Activated naive CD4-positive, alpha-beta T cell treated with anti-CD3 and anti-CD28 coated beads for 36 hours (primary cell): ENCODE data around the gene SESN2. TPM values are rescaled to one million over a fixed set of nuclear protein-coding genes. Genes with fewer than 3 reads are reported as not detected.

ENCODE experiments used
- CTCF ChIA-PET: fragments of 350-600 bp; sonication (Branson Sonifier 250); formaldehyde crosslinking; loops from one replicate; lab custom pipeline; 2021; ENCODE audit warnings: antibody characterized with exemption; lab: Charles Lee
- DNase-seq: peaks from one replicate; pipeline ENCODE4 v3.0.0-alpha.2; 2020
- H3K27ac Mint-ChIP-seq: one replicate; pipeline ENCODE4 v1.8.0; 2021; ENCODE audit warnings: mild to moderate bottlenecking, mixed read lengths
- H3K27me3 Mint-ChIP-seq: one replicate; pipeline ENCODE4 v1.8.0; 2021; ENCODE audit warnings: low read depth, mixed read lengths
- H3K36me3 Mint-ChIP-seq: one replicate; pipeline ENCODE4 v1.8.0; 2021; ENCODE audit warnings: low read depth, mixed read lengths
- H3K4me1 Mint-ChIP-seq: one replicate; pipeline ENCODE4 v1.8.0; 2021; ENCODE audit warnings: low read depth, mixed read lengths
- H3K4me3 Mint-ChIP-seq: one replicate; pipeline ENCODE4 v1.8.0; 2021; ENCODE audit warnings: mild to moderate bottlenecking, moderate library complexity, mixed read lengths
- H3K9me3 Mint-ChIP-seq: one replicate; pipeline ENCODE4 v1.8.0; 2021; ENCODE audit warnings: mixed read lengths
- intact Hi-C: fragments of 100-400 bp; cut with micrococcal nuclease; formaldehyde crosslinking; loops from one replicate; pipeline ENCODE4 v1.15.1; 2023
- total RNA-seq, 2 experiments: library from RNA; stranded (reverse); gene quantifications; one replicate each; pipeline ENCODE4 v1.2.3, GENCODE V29; 2021

The SESN2 gene
- total RNA-seq, 2 experiments from 2014 or later, result 46.2 to 46.9 TPM

DNA sequence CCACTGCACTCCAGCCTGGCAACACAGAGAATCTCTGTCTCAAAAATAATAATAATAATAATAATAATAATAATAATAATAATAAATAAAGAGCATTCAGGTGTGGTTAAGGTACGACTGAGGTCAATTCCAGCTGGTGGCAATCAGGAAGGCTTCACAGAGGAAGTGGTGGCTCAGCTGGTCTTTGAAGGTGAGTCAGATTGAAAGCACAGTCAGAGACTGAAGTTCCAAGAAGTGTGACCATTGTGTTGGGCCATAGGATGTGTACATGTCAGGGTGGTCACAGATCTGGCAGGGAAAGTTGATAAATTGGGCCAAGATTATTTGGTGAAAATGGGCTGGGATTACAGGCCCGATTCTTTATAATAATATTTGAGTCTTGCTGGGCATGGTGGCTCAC is 38.5 kb downstream of the SESN2 start:
- Mint-ChIP-seq H3K27ac (no peak overlapping the region), H3K4me1 (no peaks in the 10 kb centered on the region), H3K9me3 (no peaks in the 10 kb centered on the region), H3K36me3 (no peaks in the 10 kb centered on the region), H3K4me3 (no peak overlapping the region), H3K27me3 (peaks cover 2% of the 10 kb centered on the region)
- no peak for DNase-seq
- CTCF ChIA-PET, result interaction anchor here (0.7 to 1.0 kb wide), 2 partner anchors 9 to 62 kb away, joined by 3 read pairs; no protein-coding TSS in a partner anchor
- intact Hi-C loops, result no loop called here

DNA sequence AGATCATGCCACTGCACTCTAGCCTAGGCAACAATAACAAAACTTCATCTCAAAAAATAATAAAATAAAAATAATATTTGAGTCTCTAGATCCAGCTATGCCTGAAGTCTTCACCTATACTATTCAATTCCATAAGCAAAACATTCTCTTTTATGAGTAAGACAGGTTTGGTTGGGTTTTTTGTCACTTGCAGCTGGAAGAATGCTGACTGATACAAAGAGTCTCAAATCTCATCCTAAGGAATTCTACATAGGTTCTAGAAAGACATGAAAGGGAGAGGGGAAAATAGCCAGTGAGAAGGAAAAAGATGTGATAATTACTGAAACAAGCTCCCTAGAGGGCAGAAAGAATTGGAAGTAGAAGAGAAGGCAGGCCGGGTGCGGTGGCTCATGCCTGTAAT is 39.1 kb downstream of the SESN2 start:
- CTCF ChIA-PET, result interaction anchor here (0.7 to 1.0 kb wide), 2 partner anchors 9 to 62 kb away, joined by 3 read pairs; no protein-coding TSS in a partner anchor
- Mint-ChIP-seq H3K27ac (no peak overlapping the region), H3K4me1 (no peaks in the 10 kb centered on the region), H3K4me3 (no peak overlapping the region), H3K36me3 (no peaks in the 10 kb centered on the region), H3K9me3 (no peaks in the 10 kb centered on the region), H3K27me3 (peaks cover 2% of the 10 kb centered on the region)
- intact Hi-C loops, result no loop called here
- no peak for DNase-seq

DNA sequence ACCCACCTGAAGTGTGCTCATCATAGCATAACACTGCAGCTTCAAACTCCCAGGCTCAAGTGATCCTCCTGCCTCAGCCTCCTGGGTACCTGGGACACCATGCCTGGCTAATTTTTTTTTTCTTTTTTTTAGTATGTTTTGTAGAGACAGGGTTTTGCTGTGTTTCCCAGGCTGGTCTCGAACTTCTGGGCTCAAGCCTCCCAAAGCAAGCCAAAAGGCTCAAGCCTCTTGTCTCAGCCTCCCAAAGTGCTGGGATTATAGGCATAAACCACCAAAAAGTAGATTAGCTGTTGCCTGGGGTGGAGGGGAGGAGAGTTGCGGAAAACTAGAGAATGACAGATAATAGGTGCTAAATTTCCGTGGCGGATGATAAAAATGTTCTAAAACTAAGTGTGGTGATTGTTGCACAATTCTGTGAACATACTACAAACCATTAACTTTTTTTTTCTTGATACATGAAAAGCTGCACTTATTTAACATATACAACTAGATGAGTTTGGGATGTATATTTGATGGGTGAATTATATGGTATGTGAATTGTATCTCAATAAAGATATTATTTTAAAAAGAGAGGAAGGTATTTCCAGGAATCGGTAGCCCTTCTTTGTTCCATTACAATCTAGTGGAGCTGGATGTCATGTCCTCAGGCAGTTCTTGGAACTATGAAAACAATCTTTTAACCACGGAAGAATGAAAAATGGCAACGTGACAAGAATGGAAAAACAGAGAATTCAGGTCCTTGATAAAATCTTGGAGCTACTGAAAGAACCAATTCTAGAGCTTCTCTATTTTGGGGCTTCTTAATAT is 42.3 kb downstream of the SESN2 start:
- DNase-seq, result no peak
- no peak overlapping the region for H3K27ac Mint-ChIP-seq
- CTCF ChIA-PET, result interaction anchor here (0.5 to 1.3 kb wide), 3 partner anchors 20 to 238 kb away, joined by 3 to 6 read pairs (median 5); no protein-coding TSS in a partner anchor
- intact Hi-C loops, result no loop called here
- no peaks in the 10 kb centered on the region for H3K36me3 Mint-ChIP-seq
- H3K4me3 Mint-ChIP-seq, result no peak overlapping the region
- no peaks in the 10 kb centered on the region for H3K4me1 Mint-ChIP-seq
- H3K9me3 Mint-ChIP-seq, result no peaks in the 10 kb centered on the region
- H3K27me3 Mint-ChIP-seq, result peaks cover 2% of the 10 kb centered on the region

DNA sequence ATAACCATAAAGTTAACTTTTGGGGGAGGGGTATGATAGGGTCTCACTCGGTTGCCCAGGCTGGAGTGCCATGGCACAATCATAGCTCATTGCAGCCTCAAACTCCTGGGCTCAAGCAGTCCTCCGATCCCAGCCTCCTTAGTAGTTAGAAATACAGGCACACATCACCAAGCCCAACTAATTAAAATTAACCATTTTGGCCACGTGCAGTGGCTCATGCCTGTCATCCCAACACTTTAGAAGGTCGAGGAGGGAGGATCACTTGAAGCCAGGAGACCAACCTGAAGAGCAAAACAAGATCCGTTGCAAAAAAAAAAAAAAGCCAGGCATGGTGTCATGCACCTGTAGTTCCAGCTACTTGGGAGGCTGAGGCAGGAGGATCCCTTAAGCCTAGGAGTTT is 42.9 kb downstream of the SESN2 start:
- intact Hi-C loops, result no loop called here

DNA sequence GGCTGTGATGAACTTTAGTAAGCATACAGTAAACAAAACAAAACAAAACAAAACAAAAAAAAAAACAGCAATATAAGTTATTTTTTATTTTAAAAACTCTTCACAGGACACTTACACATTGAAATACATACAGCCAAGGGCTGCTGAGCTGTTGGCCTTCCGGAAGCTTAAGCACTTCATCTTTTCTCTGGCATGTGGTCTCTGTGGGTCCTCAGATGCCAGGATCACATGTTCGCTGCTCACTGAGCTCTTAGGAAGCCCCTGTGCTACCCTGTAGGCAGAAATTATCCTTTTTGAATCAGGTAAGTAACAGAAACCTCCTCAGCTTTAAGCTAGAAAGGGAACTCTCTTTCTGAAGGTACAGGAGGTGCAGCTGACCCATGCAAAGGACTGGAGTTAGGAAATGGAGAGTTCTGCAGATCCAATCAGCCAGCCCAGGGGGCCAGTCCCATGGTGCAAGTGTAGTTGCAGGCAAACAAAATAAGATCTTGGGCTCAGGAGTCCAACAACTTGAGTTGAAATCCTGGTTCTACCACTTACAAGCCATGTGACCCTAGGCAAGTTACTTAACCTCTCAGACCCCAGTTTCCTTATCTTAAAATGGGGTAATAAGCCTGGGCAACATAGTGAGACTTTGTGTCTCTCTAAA is 47.1 kb downstream of the SESN2 start:
- no peaks in the 10 kb centered on the region for H3K9me3 Mint-ChIP-seq
- DNase-seq, result no peak
- no peaks in the 10 kb centered on the region for H3K27me3 Mint-ChIP-seq
- no peaks in the 10 kb centered on the region for H3K36me3 Mint-ChIP-seq
- H3K4me1 Mint-ChIP-seq, result no peaks in the 10 kb centered on the region
- intact Hi-C loops, result no loop called here
- no peak overlapping the region for H3K4me3 Mint-ChIP-seq
- no peak overlapping the region for H3K27ac Mint-ChIP-seq
- CTCF ChIA-PET, result interaction anchor here (0.6 kb wide), 1 partner anchor 173 kb away, joined by 5 read pairs; no protein-coding TSS in a partner anchor

More for the DNA sequence above, 42.9 kb downstream of the SESN2 start:
- Mint-ChIP-seq H3K27me3 (peaks cover under 1% of the 10 kb centered on the region), H3K4me1 (no peaks in the 10 kb centered on the region), H3K27ac (no peak overlapping the region), H3K9me3 (no peaks in the 10 kb centered on the region), H3K36me3 (no peaks in the 10 kb centered on the region), H3K4me3 (no peak overlapping the region)
- no peak for DNase-seq
- CTCF ChIA-PET, result interaction anchor here (0.5 to 1.3 kb wide), 4 partner anchors 19 to 638 kb away, joined by 3 to 6 read pairs (median 4); no protein-coding TSS in a partner anchor

DNA sequence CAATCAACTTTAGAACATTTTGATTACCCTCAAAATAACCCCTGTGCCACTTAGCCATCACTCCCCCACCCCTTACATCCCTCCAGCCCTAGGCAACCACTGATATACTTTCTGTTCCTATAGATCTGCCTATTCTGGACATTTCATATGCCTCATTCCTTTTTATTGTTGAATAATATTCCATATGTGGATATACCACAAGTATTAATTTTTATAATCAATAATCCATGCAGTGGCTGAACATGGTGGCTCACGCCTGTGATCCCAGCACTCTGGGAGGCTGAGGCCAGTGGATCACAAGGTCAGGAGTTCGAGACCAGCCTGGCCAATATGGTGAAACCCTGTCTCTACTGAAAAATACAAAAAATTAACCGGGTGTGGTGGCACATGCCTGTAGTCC is 49.4 kb downstream of the SESN2 start:
- no peaks in the 10 kb centered on the region for H3K27me3 Mint-ChIP-seq
- H3K27ac Mint-ChIP-seq, result no peak overlapping the region
- H3K4me1 Mint-ChIP-seq, result no peaks in the 10 kb centered on the region
- H3K36me3 Mint-ChIP-seq, result no peaks in the 10 kb centered on the region
- intact Hi-C loops, result no loop called here
- no peak for DNase-seq
- CTCF ChIA-PET, result no interaction called here
- H3K9me3 Mint-ChIP-seq, result no peaks in the 10 kb centered on the region
- H3K4me3 Mint-ChIP-seq, result no peak overlapping the region

DNA sequence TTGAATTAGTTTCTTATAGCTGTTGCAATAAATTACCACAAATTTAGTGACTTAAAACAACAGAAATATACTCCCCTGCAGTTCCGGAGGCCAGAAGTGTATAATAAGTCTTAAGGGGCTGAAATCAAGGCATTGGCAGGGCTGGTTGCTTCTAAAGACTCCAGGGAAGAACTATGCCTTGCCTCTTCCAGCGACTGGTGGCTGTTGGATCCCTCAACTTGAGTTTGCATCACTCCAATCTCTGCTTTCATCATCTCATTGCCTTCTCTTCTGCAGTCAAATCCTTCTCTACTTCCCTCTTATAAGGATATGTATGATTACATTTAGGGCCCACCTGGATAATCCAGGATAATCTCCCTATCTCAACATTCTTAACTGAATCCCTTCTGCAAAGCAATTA is 50.4 kb downstream of the SESN2 start:
- H3K27me3 Mint-ChIP-seq, result no peaks in the 10 kb centered on the region
- no peaks in the 10 kb centered on the region for H3K36me3 Mint-ChIP-seq
- H3K27ac Mint-ChIP-seq, result no peak overlapping the region
- H3K4me1 Mint-ChIP-seq, result no peaks in the 10 kb centered on the region
- CTCF ChIA-PET, result interaction anchor here (0.7 kb wide), 1 partner anchor 19 kb away, joined by 4 read pairs; no protein-coding TSS in a partner anchor
- DNase-seq, result no peak
- no peaks in the 10 kb centered on the region for H3K9me3 Mint-ChIP-seq
- H3K4me3 Mint-ChIP-seq, result no peak overlapping the region
- intact Hi-C loops, result no loop called here

DNA sequence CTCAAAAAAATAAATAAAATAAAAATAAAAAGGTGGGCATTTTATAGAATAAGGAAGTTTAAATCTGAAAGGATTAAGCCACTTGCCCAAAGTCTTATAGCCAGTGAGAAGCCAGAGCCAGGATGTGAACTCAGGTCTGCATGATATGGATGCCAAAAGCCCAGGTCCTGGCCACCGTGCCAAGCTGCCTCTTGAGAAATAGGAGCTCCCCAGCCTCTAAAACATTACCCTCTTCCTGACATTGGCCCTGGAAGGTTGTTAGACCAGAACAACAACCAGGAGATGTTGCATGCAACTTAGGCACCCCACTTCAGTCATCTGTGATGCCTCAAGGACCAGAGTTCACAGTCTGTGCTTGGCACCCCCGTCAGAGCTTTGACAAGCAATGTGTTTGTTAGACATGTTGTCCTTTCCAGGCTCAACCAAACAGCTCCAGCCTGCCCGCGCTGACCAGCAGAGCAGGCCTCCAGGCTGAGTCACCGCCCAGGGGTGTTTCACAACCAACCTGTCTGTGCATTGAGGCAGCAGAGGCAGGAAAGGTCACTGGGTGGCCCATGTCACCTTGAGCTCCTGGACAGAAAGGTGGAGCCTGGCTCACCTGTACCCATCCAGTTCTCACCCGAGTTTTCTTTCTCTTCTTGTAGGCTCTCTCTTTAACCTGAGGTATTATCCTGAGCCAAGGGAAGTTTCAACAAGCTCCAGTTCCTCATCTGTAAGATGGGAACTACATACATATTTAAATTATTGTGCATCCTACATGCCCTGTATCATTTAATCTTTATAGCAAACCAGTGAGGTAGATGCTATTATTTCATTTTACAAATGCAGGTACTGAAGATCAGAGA is 54.6 kb downstream of the SESN2 start:
- CTCF ChIA-PET, result no interaction called here
- intact Hi-C loops, result no loop called here
- H3K9me3 Mint-ChIP-seq, result no peaks in the 10 kb centered on the region

DNA sequence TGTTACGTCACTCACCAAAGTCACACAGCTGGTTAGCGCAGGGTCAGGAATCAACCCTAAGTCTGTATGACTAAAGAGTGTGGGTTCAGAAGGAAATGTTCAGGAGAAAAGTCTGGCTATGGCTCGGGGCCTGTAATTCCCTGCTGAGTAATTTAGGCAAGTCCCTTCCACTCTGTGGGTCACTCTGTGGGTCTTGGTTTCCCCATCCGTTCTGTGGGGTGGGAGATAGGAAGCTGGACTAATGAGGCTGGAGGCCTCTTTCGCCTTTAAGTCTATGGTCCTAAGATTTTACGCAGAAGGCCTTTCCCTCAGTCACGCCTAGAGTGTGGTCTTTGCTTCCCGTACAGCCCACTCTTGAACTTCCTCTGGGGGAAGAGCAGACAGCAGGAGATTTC is 55.2 kb downstream of the SESN2 start:
- DNase-seq, result no peak
- Mint-ChIP-seq H3K27me3 (no peaks in the 10 kb centered on the region), H3K36me3 (no peaks in the 10 kb centered on the region), H3K4me1 (no peaks in the 10 kb centered on the region), H3K27ac (no peak overlapping the region), H3K9me3 (no peaks in the 10 kb centered on the region), H3K4me3 (no peak overlapping the region)
- intact Hi-C loops, result no loop called here
- CTCF ChIA-PET, result no interaction called here

More for the DNA sequence above, 54.6 kb downstream of the SESN2 start:
- no peaks in the 10 kb centered on the region for H3K27me3 Mint-ChIP-seq
- H3K4me3 Mint-ChIP-seq, result no peak overlapping the region
- no peak for DNase-seq
- H3K27ac Mint-ChIP-seq, result no peak overlapping the region
- no peaks in the 10 kb centered on the region for H3K36me3 Mint-ChIP-seq
- H3K4me1 Mint-ChIP-seq, result no peaks in the 10 kb centered on the region

DNA sequence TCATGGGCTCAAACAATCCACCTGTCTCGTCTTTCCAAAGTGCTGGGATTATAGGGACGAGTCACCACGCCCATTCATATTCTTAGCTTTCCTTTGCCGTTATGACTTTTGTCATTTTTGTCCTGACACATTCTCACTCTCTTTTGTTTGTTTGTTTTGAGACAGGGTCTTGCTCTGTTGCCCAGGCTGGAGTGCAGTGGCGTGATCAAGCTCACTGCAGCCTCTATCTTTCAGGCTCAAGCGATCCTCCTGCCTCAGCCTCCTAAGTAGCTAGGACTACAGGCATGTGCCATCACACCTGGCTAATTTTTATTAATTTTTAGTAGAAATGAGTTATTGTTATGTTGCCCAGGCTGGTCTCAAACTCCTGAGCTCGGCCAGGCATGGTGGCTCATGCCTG is 57.7 kb downstream of the SESN2 start:
- intact Hi-C loops, result no loop called here
- Mint-ChIP-seq H3K36me3 (no peaks in the 10 kb centered on the region), H3K27me3 (no peaks in the 10 kb centered on the region), H3K4me1 (no peaks in the 10 kb centered on the region), H3K27ac (no peak overlapping the region), H3K9me3 (no peaks in the 10 kb centered on the region), H3K4me3 (no peak overlapping the region)
- DNase-seq, result no peak
- CTCF ChIA-PET, result interaction anchor here (1.6 kb wide), 1 partner anchor 43 kb away, joined by 4 read pairs; no protein-coding TSS in a partner anchor

DNA sequence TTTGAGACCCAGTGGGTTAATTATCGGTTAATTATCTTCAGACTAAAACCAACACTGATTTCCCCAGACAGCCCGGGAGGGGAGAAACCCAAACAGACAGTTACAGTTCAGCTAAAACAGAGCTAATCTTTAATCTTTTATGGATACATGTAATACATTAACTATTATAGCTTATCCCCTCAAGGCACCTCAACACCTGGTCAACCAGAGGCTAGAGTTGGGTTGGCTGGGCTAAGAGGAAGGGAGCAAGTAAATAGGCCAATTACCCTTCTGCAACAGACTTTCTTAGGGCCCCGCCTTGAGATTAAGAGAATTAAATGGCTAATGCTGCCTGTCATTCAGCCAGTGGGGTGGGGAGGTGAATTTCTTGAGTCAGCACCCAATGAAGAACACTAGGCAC is 62.9 kb downstream of the SESN2 start:
- DNase-seq, result no peak
- Mint-ChIP-seq H3K9me3 (no peaks in the 10 kb centered on the region), H3K4me1 (peaks cover 2% of the 10 kb centered on the region), H3K36me3 (no peaks in the 10 kb centered on the region), H3K27ac (no peak overlapping the region), H3K4me3 (no peak overlapping the region), H3K27me3 (no peaks in the 10 kb centered on the region)
- intact Hi-C loops, result no loop called here
- CTCF ChIA-PET, result interaction anchor here (0.6 kb wide), 1 partner anchor 9 kb away, joined by 3 read pairs; no protein-coding TSS in a partner anchor

DNA sequence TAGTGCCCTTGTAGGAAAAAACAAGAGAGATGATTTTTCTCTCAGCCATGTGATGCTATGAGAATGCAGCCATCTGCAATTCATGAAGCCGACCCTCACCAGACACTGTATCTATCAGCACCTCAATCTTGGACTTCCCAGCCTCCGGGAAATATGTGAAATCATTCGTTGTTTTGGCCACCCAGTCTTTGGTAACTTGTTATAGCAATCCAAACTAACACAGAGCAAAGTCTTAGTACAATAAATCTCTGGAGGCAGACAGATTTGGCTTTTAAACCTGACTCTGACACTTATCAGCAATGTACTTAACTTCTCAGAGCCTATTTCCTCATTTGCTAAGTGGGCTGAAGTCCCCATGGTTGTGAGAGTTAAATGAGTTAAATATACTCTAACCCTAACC is 64.4 kb downstream of the SESN2 start:
- DNase-seq, result no peak
- no peak overlapping the region for H3K4me3 Mint-ChIP-seq
- H3K4me1 Mint-ChIP-seq, result peaks cover 12% of the 10 kb centered on the region
- no peak overlapping the region for H3K27ac Mint-ChIP-seq
- H3K9me3 Mint-ChIP-seq, result no peaks in the 10 kb centered on the region
- intact Hi-C loops, result no loop called here
- peaks cover 4% of the 10 kb centered on the region for H3K36me3 Mint-ChIP-seq
- no peaks in the 10 kb centered on the region for H3K27me3 Mint-ChIP-seq
- CTCF ChIA-PET, result no interaction called here
